GM03348 (cell line): ENCODE data around the gene CMSS1.
A peak's percentile ranks its signal among the peaks of the same experiment; 100 is the strongest.

Experiments
- DNase-seq: peaks from one replicate; pipeline ENCODE4 v3.0.0; 2012; ENCODE audit warnings: low spot score

The CMSS1 gene

DNA sequence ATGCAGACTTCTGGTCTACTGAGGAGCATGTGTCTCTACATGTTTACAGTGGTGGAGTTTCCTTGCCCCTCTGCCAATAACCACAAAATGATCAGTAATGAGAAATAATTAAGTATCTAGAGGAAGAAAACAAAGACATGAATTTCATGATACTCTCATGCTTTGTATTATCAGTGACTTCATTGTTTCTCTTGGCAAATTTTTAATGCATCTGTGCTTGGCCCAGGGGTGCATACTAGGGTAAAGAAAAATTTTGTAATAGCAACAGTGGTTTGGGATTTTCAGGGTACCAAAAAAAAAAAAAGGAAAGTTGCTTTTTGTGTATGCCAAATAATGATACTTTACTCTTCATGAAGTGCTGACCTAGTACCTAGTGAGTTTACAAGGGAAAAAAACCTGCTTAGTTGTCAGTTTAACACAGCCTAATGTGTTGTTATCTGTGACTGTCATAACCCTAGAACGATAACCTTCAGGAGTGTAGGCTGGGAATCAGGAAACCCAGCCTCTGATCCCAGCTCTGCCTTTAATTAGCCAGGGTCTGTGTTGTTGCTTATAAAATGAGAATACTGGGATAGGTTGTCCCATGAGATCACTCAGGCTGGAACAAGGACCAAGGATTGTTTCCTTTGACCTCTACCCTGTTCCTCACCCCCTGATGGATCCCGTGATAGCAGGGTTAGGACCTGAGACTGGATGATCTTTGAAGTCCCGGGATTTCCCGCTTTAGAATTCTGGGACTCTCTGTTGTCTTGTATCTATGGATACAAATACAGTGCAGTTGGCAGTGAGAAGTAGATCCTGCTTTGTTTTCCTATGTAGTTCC lies 117.5 kb downstream of the CMSS1 start:
- DNase-seq = no peak

- DNase-seq = peak; percentile 19
Measured at GRCh38 chr3:99938270-99938911, 120.7 kb downstream of the CMSS1 start.

DNA sequence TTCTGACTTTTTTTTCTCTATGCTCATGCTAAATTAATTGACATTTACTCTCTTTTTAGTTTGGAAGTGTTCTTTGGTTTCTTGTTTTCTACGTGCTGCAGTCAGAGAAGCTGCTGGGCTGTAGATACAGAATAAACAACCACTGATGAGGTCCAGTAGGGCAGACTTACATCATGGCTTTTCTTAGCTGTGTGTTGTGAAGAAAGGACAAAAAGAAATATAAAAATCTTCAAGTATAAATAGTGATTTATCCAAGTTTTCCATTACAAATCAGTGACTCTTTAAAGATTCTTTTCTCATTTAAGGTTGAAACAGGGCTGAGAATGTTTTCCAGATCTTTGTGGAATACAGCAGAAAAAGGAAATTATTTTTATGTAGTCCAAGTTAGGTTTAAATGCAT lies 122.2 kb downstream of the CMSS1 start:
- no peak for DNase-seq

- no peak for DNase-seq
Measured at GRCh38 chr3:99940350-99940749, 122.7 kb downstream of the CMSS1 start.

DNA sequence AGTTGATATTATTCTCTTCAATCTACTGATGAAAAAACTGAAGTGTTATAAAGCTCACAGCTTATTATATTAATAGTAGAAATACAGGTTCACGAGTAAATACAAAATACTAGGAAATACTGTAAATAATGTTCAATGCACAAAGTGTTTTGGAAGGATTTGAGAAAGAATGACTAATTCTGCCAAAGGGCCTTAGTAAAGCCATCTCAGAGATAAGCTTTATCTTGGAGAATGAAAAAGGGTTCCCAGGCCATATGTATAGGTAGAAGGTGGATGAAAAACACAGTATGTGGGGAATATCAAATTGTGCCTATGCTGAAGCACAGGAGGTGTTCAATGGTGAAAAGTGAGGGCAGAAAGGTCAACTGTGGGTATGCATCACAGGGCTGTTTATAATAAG lies 123.5 kb downstream of the CMSS1 start:
- DNase-seq = no peak

DNA sequence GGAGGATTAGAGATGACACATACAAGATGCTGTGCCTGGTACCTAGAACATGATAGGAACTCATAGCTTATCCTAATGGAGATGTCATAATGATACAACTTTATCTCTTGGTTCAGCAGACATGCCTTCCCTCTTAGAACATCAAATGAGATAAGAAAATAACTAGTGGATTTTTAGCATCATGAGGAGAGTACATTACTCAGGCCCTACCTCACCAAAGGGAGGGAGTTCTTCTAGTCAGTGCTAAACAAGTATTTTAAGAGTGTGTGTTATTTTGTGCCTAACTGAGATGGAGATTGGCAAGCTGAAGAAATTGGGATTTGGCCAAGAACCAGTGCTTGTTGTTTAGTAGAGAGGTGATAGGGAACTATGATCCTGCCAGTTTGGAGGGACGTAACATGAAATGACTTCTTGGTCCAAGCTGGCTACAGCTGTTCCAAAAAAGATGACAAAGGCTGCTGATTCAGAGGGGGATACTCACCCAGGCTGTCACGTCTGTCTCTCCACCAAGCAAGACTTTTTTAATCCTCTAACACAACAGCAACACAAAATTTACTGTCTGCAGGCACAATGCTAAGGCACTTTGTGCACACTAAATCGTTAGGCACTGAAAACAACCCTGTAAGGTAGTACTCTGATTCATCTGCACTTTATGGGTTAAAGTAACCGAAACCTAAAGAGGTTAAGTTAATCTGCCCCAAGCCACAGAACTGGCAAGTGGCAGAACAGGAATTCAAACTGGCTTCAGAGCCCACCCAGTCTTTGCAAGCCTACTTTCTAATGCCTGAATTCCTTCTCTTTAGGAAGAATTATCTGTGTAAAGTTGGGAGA lies 126.5 kb downstream of the CMSS1 start:
- no peak for DNase-seq

GRCh38 chr3:99945328-99945995 lies 127.8 kb downstream of the CMSS1 start:
- DNase-seq = no peak

DNA sequence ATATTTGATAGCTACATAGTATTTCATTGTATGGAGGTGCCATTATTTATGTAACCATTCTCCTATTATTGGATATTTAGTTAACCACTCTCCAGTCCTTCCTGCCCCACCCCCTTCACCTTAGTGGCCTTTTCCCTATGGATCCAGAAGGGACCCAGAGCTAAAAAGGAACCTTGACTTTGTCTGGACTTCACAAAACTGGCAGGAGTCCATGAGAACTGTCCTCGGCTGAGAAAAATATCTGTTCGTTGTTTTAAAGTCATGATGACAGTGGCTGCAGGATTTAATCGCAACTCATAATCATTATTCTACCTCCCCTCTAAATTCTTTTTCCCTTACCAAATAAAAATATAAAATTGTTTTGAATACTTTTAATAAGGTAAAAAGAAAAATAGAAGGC lies 129.7 kb downstream of the CMSS1 start:
- DNase-seq = no peak

GRCh38 chr3:99948467-99949089 lies 130.9 kb downstream of the CMSS1 start:
- DNase-seq = no peak

DNA sequence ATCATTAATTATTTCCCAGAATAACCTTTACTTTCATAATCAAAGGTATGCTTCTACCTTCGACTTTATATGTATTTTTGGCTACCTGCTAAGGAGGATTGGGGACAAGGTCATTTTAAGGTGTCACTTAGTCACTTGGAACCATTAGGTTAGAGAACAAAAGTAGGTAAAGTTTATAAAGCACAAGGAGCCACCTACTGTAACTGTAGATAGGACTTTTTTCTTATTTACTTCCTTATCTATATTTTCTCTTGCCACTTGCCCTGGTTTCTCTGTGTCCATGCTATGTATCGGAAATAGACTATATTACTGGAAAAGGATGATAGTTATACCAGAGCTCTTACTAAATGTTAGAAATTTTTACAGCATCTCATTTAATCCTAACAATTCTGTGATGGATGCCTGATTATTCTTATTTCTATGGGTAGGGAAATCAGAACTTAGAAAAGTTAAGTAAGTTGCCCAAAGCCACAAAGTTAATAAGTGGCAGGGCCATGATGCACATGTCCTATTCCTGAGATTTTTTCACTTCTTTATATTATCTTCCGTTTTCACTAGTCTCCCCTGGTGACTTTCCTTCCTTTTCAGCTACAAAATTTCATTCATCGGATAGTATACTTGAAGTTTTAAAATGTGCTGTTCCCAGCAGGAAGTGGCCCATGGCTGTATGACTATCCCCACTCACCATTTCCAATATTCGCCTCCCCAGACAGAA lies 132.5 kb downstream of the CMSS1 start:
- DNase-seq = no peak

- DNase-seq = no peak
Measured at GRCh38 chr3:99950921-99951320, 133.3 kb downstream of the CMSS1 start.

DNA sequence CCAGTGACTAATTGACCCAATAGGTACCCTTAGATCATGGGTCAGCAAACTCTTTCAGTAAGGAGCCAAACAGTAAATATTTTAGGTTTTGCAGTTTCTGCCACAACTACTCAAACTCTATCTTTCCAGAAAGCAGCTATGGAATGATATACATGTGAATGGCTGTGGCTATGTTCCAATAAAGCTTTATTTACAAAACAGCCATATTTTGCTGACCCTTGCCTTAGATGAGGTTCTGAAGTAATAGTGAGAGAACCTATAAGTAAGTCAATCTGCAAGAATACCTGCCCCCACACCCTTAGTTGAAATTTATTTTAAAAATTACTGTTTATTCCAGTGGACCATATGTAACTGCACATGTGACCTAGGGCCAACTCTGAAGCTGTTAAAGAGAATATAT lies 134.0 kb downstream of the CMSS1 start:
- no peak for DNase-seq

DNA sequence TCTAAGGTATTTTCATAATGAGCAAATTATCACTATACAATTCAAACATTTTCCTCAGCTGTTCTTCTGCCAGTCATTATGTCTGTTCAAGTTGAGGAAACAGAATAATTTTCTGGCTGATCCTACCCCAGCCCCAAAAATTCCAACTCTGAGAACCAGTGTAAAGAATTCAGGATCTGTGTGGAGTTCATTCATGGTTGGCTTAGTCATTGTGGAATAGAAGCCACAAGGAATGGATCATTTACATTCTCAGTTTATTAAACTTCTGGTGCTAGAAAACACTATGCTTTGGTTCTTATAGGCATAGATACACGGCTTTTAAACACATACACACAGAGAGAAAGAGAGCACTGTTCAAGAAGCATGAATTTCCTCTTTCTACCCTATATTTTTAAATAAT lies 134.6 kb downstream of the CMSS1 start:
- peak; percentile 56 for DNase-seq

DNA sequence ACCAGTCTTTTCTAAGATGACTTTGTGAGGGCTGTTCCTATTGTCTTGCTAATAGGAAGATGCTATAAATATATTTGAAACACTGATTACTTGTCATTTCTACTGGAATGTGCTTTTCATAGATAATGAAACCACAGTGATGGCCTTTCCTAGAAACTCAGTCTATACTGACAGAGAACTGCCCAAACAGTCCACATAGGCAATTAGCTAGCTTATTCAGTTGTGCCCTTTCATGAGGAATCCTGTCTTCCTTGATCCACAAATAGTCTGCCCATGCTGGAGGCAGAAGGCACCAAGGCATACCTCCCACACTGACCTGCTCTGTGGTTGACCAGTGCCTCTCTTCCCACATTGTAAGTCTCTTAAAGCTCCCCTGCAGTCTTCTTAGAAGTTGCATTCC lies 135.9 kb downstream of the CMSS1 start:
- no peak for DNase-seq

DNA sequence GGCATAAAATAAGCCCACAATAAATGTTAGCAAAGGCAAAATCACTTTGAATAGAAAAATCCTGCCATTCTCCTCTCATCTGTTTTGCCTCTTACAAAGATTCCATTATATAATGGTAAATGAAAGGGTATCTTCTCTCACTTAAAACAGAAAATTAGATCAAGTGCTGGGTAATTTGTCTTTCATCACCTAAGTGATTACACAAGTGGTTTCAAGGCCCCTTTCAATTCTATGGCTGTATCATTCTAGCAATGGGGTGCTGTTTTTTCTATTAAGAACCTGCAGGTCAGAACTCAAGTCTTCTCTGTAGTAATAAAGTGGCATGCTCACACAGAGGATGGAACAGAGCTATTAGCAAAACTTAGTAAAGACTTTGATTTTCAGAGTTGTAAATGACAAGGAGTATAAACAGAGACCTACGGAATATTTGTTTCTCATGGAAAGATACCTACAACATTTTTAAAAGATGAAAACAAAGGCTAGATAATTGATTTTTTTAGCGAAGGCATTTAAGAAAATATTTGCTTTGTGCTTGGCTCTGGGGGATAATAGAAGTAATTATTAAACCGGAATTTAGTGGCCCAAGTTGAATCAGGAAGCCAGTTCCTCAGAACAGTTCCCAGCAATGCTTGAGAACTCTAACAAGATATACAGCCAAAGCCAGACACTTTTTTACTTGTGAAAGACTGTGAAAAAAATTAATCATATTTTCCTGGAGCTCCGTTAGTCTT lies 137.4 kb downstream of the CMSS1 start:
- no peak for DNase-seq

- no peak for DNase-seq
Measured at GRCh38 chr3:99955773-99956562, 138.3 kb downstream of the CMSS1 start.

- DNase-seq = no peak
Measured at GRCh38 chr3:99957151-99957796, 139.6 kb downstream of the CMSS1 start.

DNA sequence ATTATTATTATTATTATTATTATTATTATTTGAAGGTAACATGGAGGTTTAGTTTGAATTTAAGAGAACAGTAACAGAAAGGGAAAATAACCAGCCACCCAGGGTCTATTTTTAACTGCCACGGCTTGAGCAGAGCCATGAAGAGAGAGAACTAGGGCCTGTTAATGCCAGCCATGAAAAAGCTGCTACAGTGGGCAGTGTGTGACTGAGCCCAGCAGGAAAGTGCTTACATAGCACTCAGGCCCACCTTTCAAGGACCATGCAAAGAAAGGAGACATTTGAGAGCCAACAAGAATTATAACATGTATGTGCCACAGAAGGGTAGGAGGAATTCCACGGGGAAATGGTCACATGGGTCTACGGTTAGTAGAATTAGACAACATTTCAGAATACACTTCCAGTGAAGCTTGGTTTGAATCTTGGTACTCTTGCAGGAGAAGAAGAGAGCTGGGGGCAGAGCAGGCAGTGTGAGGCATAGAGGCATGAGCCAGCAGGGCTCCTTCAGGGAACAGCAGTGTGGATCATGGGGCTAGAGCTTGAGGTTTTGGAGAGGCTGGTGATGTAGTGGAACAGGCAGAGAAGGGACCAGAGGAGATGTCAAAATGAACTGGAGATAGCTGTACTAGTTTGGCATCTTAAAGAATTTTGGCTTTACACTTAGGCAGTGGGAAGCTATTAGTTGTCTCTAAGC lies 140.7 kb downstream of the CMSS1 start:
- DNase-seq = no peak
